ENCODE data around the gene GNLY.

The GNLY gene

GRCh38 chr2:85680707-85681371 is 13.3 kb upstream of the GNLY start:
- H3K9me3 ChIP-seq (ENCODE audit: insufficient read depth, low read length): no peaks in the 10 kb centered on the region
- peaks cover 3% of the 10 kb centered on the region for H3K27me3 ChIP-seq (ENCODE audit: insufficient read depth, insufficient read length)
- H3K4me1 ChIP-seq (ENCODE audit: insufficient read depth, insufficient read length): no peaks in the 10 kb centered on the region
- H3K36me3 ChIP-seq (ENCODE audit: insufficient read depth, insufficient read length, low read length): no peaks in the 10 kb centered on the region
- no peak overlapping the region for H3K4me3 ChIP-seq (ENCODE audit: insufficient read length, low read depth)
- TF ChIP-seq SUZ12 (IDR thresholded peaks at IDR 0.05; ENCODE audit: extremely low read depth, insufficient read depth, insufficient read length) (no peak), ZNF274 (IDR thresholded peaks at IDR 0.05; ENCODE audit: low read depth, low read length) (no peak), YY1 (IDR thresholded peaks at IDR 0.05; ENCODE audit: insufficient read depth, insufficient read length) (no peak)
- no peak overlapping the region for H3K9ac ChIP-seq (ENCODE audit: insufficient read length, low read depth)
- no peak for DNase-seq (ENCODE audit: low read depth, low spot score)

GRCh38 chr2:85681372-85681763 is 12.8 kb upstream of the GNLY start:
- no peaks in the 10 kb centered on the region for H3K36me3 ChIP-seq (ENCODE audit: insufficient read depth, insufficient read length, low read length)
- H3K27me3 ChIP-seq (ENCODE audit: insufficient read depth, insufficient read length): peaks cover 3% of the 10 kb centered on the region
- no peak for TF ChIP-seq ZNF274 (IDR thresholded peaks at IDR 0.05; ENCODE audit: low read depth, low read length)
- TF ChIP-seq SUZ12 (IDR thresholded peaks at IDR 0.05; ENCODE audit: extremely low read depth, insufficient read depth, insufficient read length): no peak
- no peak for TF ChIP-seq YY1 (IDR thresholded peaks at IDR 0.05; ENCODE audit: insufficient read depth, insufficient read length)
- no peak overlapping the region for H3K9ac ChIP-seq (ENCODE audit: insufficient read length, low read depth)
- no peaks in the 10 kb centered on the region for H3K9me3 ChIP-seq (ENCODE audit: insufficient read depth, low read length)
- no peak overlapping the region for H3K4me3 ChIP-seq (ENCODE audit: insufficient read length, low read depth)
- DNase-seq (ENCODE audit: low read depth, low spot score): no peak
- no peaks in the 10 kb centered on the region for H3K4me1 ChIP-seq (ENCODE audit: insufficient read depth, insufficient read length)

GRCh38 chr2:85681776-85682175 is 12.4 kb upstream of the GNLY start:
- no peak overlapping the region for H3K9ac ChIP-seq (ENCODE audit: insufficient read length, low read depth)
- no peaks in the 10 kb centered on the region for H3K36me3 ChIP-seq (ENCODE audit: insufficient read depth, insufficient read length, low read length)
- H3K9me3 ChIP-seq (ENCODE audit: insufficient read depth, low read length): no peaks in the 10 kb centered on the region
- no peak for DNase-seq (ENCODE audit: low read depth, low spot score)
- no peak overlapping the region for H3K4me3 ChIP-seq (ENCODE audit: insufficient read length, low read depth)
- H3K27me3 ChIP-seq (ENCODE audit: insufficient read depth, insufficient read length): peaks cover 3% of the 10 kb centered on the region
- no peaks in the 10 kb centered on the region for H3K4me1 ChIP-seq (ENCODE audit: insufficient read depth, insufficient read length)
- TF ChIP-seq YY1 (IDR thresholded peaks at IDR 0.05; ENCODE audit: insufficient read depth, insufficient read length): no peak
- TF ChIP-seq ZNF274 (IDR thresholded peaks at IDR 0.05; ENCODE audit: low read depth, low read length): no peak
- no peak for TF ChIP-seq SUZ12 (IDR thresholded peaks at IDR 0.05; ENCODE audit: extremely low read depth, insufficient read depth, insufficient read length)

- peaks cover 3% of the 10 kb centered on the region for H3K27me3 ChIP-seq (ENCODE audit: insufficient read depth, insufficient read length)
- H3K36me3 ChIP-seq (ENCODE audit: insufficient read depth, insufficient read length, low read length): no peaks in the 10 kb centered on the region
- H3K4me3 ChIP-seq (ENCODE audit: insufficient read length, low read depth): no peak overlapping the region
- H3K4me1 ChIP-seq (ENCODE audit: insufficient read depth, insufficient read length): no peaks in the 10 kb centered on the region
- H3K9me3 ChIP-seq (ENCODE audit: insufficient read depth, low read length): no peaks in the 10 kb centered on the region
- TF ChIP-seq YY1 (IDR thresholded peaks at IDR 0.05; ENCODE audit: insufficient read depth, insufficient read length) (no peak), SUZ12 (IDR thresholded peaks at IDR 0.05; ENCODE audit: extremely low read depth, insufficient read depth, insufficient read length) (no peak), ZNF274 (IDR thresholded peaks at IDR 0.05; ENCODE audit: low read depth, low read length) (no peak)
- H3K9ac ChIP-seq (ENCODE audit: insufficient read length, low read depth): no peak overlapping the region
- no peak for DNase-seq (ENCODE audit: low read depth, low spot score)
These were observed 11.8 kb upstream of the GNLY start for GRCh38 chr2:85682378-85682777.

GRCh38 chr2:85684380-85684779 is 9.8 kb upstream of the GNLY start:
- Histone ChIP-seq H3K36me3 (ENCODE audit: insufficient read depth, insufficient read length, low read length) (no peaks in the 10 kb centered on the region), H3K9ac (ENCODE audit: insufficient read length, low read depth) (no peak overlapping the region), H3K4me1 (ENCODE audit: insufficient read depth, insufficient read length) (no peaks in the 10 kb centered on the region), H3K9me3 (ENCODE audit: insufficient read depth, low read length) (no peaks in the 10 kb centered on the region), H3K4me3 (ENCODE audit: insufficient read length, low read depth) (no peak overlapping the region), H3K27me3 (ENCODE audit: insufficient read depth, insufficient read length) (peaks cover 3% of the 10 kb centered on the region)
- TF ChIP-seq SUZ12 (IDR thresholded peaks at IDR 0.05; ENCODE audit: extremely low read depth, insufficient read depth, insufficient read length) (no peak), ZNF274 (IDR thresholded peaks at IDR 0.05; ENCODE audit: low read depth, low read length) (no peak), YY1 (IDR thresholded peaks at IDR 0.05; ENCODE audit: insufficient read depth, insufficient read length) (no peak)
- DNase-seq (ENCODE audit: low read depth, low spot score): no peak

GRCh38 chr2:85684806-85685205 is 9.4 kb upstream of the GNLY start:
- no peak for DNase-seq (ENCODE audit: low read depth, low spot score)
- no peak overlapping the region for H3K4me3 ChIP-seq (ENCODE audit: insufficient read length, low read depth)

GRCh38 chr2:85690932-85691331 is 3.2 kb upstream of the GNLY start:
- no peak for TF ChIP-seq SUZ12 (IDR thresholded peaks at IDR 0.05; ENCODE audit: extremely low read depth, insufficient read depth, insufficient read length)
- TF ChIP-seq YY1 (IDR thresholded peaks at IDR 0.05; ENCODE audit: insufficient read depth, insufficient read length): no peak
- H3K27me3 ChIP-seq (ENCODE audit: insufficient read depth, insufficient read length): no peaks in the 10 kb centered on the region
- no peak overlapping the region for H3K9ac ChIP-seq (ENCODE audit: insufficient read length, low read depth)
- no peaks in the 10 kb centered on the region for H3K36me3 ChIP-seq (ENCODE audit: insufficient read depth, insufficient read length, low read length)
- H3K9me3 ChIP-seq (ENCODE audit: insufficient read depth, low read length): no peaks in the 10 kb centered on the region
- no peak overlapping the region for H3K4me3 ChIP-seq (ENCODE audit: insufficient read length, low read depth)
- no peak for DNase-seq (ENCODE audit: low read depth, low spot score)
- peaks cover 3% of the 10 kb centered on the region for H3K4me1 ChIP-seq (ENCODE audit: insufficient read depth, insufficient read length)

More at GRCh38 chr2:85684806-85685205, 9.4 kb upstream of the GNLY start:
- no peaks in the 10 kb centered on the region for H3K4me1 ChIP-seq (ENCODE audit: insufficient read depth, insufficient read length)
- no peak for TF ChIP-seq SUZ12 (IDR thresholded peaks at IDR 0.05; ENCODE audit: extremely low read depth, insufficient read depth, insufficient read length)
- no peak for TF ChIP-seq ZNF274 (IDR thresholded peaks at IDR 0.05; ENCODE audit: low read depth, low read length)
- TF ChIP-seq YY1 (IDR thresholded peaks at IDR 0.05; ENCODE audit: insufficient read depth, insufficient read length): no peak
- H3K9ac ChIP-seq (ENCODE audit: insufficient read length, low read depth): no peak overlapping the region
- H3K27me3 ChIP-seq (ENCODE audit: insufficient read depth, insufficient read length): peaks cover 3% of the 10 kb centered on the region
- H3K9me3 ChIP-seq (ENCODE audit: insufficient read depth, low read length): no peaks in the 10 kb centered on the region
- no peaks in the 10 kb centered on the region for H3K36me3 ChIP-seq (ENCODE audit: insufficient read depth, insufficient read length, low read length)

Data from NT2/D1 (cell line).